ENCODE measurements around the gene TRIM58. TPM values are rescaled to one million over a fixed set of nuclear protein-coding genes. Genes with fewer than 3 reads are reported as not detected.

TRIM58 gene
- total RNA-seq, 1 experiment from 2014 or later = 1.7 TPM

GRCh38 chr1:247840818-247841217, 16.2 kb upstream of the TRIM58 start:
- no peak for TF ChIP-seq CTCF (conservative IDR thresholded peaks at IDR 0.05)

More at GRCh38 chr1:247840818-247841217, 16.2 kb upstream of the TRIM58 start:
- Histone ChIP-seq H3K23me2 (ENCODE audit: insufficient read length, low read depth, low read length, poor library complexity, severe bottlenecking) (no peaks in the 10 kb centered on the region), H2AFZ (ENCODE audit: low read length) (no peak overlapping the region), H4K91ac (ENCODE audit: insufficient read length, low read depth, low read length) (no peak overlapping the region), H2BK12ac (ENCODE audit: insufficient read length, low read depth, low read length) (no peak overlapping the region), H3T11ph (ENCODE audit: low read length) (no peak overlapping the region), H2BK120ac (ENCODE audit: low read depth, low read length, poor library complexity, severe bottlenecking) (no peak overlapping the region), H3K79me2 (ENCODE audit: insufficient read depth, low read length) (no peaks in the 10 kb centered on the region), H3K56ac (ENCODE audit: insufficient read length, low read depth, low read length) (no peak overlapping the region), H2AK5ac (ENCODE audit: insufficient read length, low read length) (no peak overlapping the region), H4K8ac (replicated peaks; ENCODE audit: insufficient read length, low read depth, low read length) (no peak overlapping the region), H3K79me1 (ENCODE audit: insufficient read depth, low read depth, low read length, poor library complexity, severe bottlenecking) (no peaks in the 10 kb centered on the region), H3K23ac (ENCODE audit: insufficient read length, low read depth, low read length) (no peak overlapping the region), H2BK5ac (ENCODE audit: insufficient read length, low read length) (no peak overlapping the region), H3K9ac (ENCODE audit: extremely low read depth, insufficient read length, low read length) (no peak overlapping the region), H3K18ac (ENCODE audit: insufficient read length, low read depth, low read length) (no peak overlapping the region), H2BK15ac (ENCODE audit: low read depth, low read length) (no peak overlapping the region), H3K14ac (ENCODE audit: insufficient read depth, low read length) (no peak overlapping the region), H2BK20ac (ENCODE audit: low read depth, low read length, poor library complexity, severe bottlenecking) (no peak overlapping the region), H4K20me1 (ENCODE audit: control insufficient read depth, insufficient read depth, insufficient read length) (no peaks in the 10 kb centered on the region), H3K27me3 (ENCODE audit: insufficient read depth, low read length) (no peaks in the 10 kb centered on the region), H3K4me2 (ENCODE audit: insufficient read depth, insufficient read length, low read length) (no peak overlapping the region), H3K9me3 (ENCODE audit: control insufficient read depth, low read depth, low read length) (peaks cover 34% of the 10 kb centered on the region), H4K5ac (ENCODE audit: insufficient read length, low read depth, low read length) (no peak overlapping the region), H3K4me1 (ENCODE audit: insufficient read depth, low read length) (no peaks in the 10 kb centered on the region), H3K27ac (ENCODE audit: insufficient read length, low read depth, low read length) (no peak overlapping the region), H3K4ac (ENCODE audit: low read depth, low read length) (no peak overlapping the region)
- Mint-ChIP-seq H3K27ac (no peak overlapping the region), H3K9me3 (peaks cover 40 to 50% of the 10 kb centered on the region in 2 experiments), H3K27me3 (ENCODE audit: low read depth) (no peaks in the 10 kb centered on the region), H3K4me1 (0 out of 4 replicates have a peak, but pooled peaks cover 0 to 2% of the 10 kb centered on the region in 2 experiments), H3K4me3 (no peak overlapping the region), H3K36me3 (ENCODE audit: insufficient read depth in 1 of 3, low read depth in 3 of 3) (no peaks in the 10 kb centered on the region; a peak in 1 of 7 replicates)
- no peak for DNase-seq
- no CpG with 5 or more reads among the region's 2 CpGs for whole genome bisulfite sequencing (ENCODE audit: extremely low coverage, insufficient read length, low lambda C conversion rate)

Data from H9 (cell line).